Smooth muscle cell of the umbilical artery (primary cell): ENCODE results near the gene SORCS3. TPM values are rescaled to one million over a fixed set of nuclear protein-coding genes. Genes with fewer than 3 reads are reported as not detected.

Source experiments
- total RNA-seq: library from RNA; depleted of rRNA; stranded (reverse); fragments of >200 nt; gene quantifications from 2 replicates; pipeline ENCODE4 v1.2.3, GENCODE V29; 2014

Gene SORCS3
- total RNA-seq, result not detected in 2 replicates

DNA sequence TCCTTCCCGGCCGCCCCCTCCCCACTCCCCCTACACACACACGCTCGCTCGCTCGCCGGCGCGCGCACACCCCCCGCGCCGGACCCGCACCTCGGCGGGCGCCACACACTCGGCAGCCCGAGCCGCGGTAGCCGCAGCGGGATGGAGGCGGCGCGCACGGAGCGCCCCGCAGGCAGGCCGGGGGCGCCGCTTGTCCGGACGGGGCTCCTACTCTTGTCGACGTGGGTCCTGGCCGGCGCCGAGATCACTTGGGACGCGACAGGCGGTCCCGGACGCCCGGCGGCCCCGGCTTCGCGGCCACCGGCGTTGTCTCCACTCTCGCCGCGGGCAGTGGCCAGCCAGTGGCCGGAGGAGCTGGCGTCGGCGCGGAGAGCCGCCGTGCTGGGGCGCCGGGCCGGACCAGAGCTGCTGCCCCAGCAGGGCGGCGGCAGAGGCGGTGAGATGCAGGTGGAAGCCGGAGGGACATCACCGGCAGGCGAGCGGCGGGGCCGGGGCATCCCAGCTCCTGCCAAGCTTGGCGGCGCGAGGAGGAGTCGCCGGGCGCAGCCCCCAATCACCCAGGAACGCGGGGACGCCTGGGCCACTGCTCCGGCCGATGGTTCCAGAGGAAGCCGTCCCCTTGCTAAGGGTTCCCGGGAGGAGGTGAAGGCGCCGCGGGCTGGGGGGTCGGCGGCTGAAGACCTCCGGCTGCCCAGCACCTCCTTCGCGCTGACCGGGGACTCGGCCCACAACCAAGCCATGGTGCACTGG is at the start of gene SORCS3:
TSS of gene SORCS3 (plus strand) at position 104 of the 750 bp plus-strand sequence.

